SU-DHL-6 (cell line): ENCODE data around the gene TNIK.

Source experiments
- H2AFZ ChIP-seq: fragments of 200-600 bp; sonication (generic); 2 replicates; pipeline ENCODE4 v1.6.1; 2014; ENCODE audit warnings: low read depth, mild to moderate bottlenecking, moderate library complexity, mixed read lengths, antibody characterized with exemption, low read length; ENCODE audit not compliant: severe bottlenecking
- H3F3A ChIP-seq: fragments of 200-600 bp; shearing (Covaris generic); 2 replicates; pipeline ENCODE4 v1.6.0; 2016; ENCODE audit warnings: antibody characterized with exemption, mild to moderate bottlenecking; ENCODE audit not compliant: insufficient read depth
- H3K27ac ChIP-seq: fragments of 200-600 bp; sonication (generic); 2 replicates; pipeline ENCODE4 v1.5.1; 2016; ENCODE audit warnings: low read depth, mild to moderate bottlenecking, low read length, moderate library complexity, mixed read lengths
- H3K27me3 ChIP-seq: fragments of 200-600 bp; sonication (generic), shearing (Covaris generic); 2 replicates; pipeline ENCODE4 v1.6.0; 2014; ENCODE audit warnings: mild to moderate bottlenecking, low read length
- H3K36me3 ChIP-seq: fragments of 200-600 bp; sonication (generic); 2 replicates; pipeline ENCODE4 v1.6.1; 2014; ENCODE audit warnings: mild to moderate bottlenecking, low read length, mixed read lengths
- H3K4me2 ChIP-seq: fragments of 300-600, 200-600 bp; shearing (Covaris generic), sonication (generic); 2 replicates; pipeline ENCODE4 v1.6.0; 2014; ENCODE audit warnings: low read length, low read depth, mild to moderate bottlenecking; ENCODE audit not compliant: poor library complexity, severe bottlenecking
- H3K4me3 ChIP-seq: fragments of 200-600 bp; sonication (generic); 2 replicates; pipeline ENCODE4 v1.5.1; 2014; ENCODE audit warnings: antibody characterized with exemption, low read length, mild to moderate bottlenecking, mixed read lengths; ENCODE audit not compliant: insufficient read depth, poor library complexity, severe bottlenecking
- H3K79me2 ChIP-seq: fragments of 200-600 bp; sonication (generic); 2 replicates; pipeline ENCODE4 v1.6.1; 2014; ENCODE audit warnings: mild to moderate bottlenecking, low read length, moderate library complexity; ENCODE audit not compliant: insufficient read depth
- H3K9ac ChIP-seq: fragments of 200-600 bp; sonication (generic); 2 replicates; pipeline ENCODE4 v1.7.0; 2014; ENCODE audit warnings: mild to moderate bottlenecking, low read length
- H3K9me2 ChIP-seq: fragments of 200-600 bp; sonication (generic); replicated peaks from 2 replicates; pipeline ENCODE4 v1.6.1; 2014; ENCODE audit warnings: low read length; ENCODE audit not compliant: insufficient read depth
- H3K9me3 ChIP-seq: fragments of 200-600 bp; sonication (generic); 2 replicates; pipeline ENCODE4 v1.6.1; 2014; ENCODE audit warnings: low read length, mixed read lengths; ENCODE audit not compliant: insufficient read depth
- H4K20me1 ChIP-seq: fragments of 200-600 bp; sonication (generic); 2 replicates; pipeline ENCODE4 v1.6.1; 2014; ENCODE audit warnings: low read depth, mild to moderate bottlenecking, antibody characterized with exemption, low read length, moderate library complexity, mixed read lengths
- CTCF ChIP-seq: fragments of 200-600 bp; sonication (generic); IDR thresholded peaks from one replicate; pipeline ENCODE4 v1.5.1; 2017; ENCODE audit warnings: antibody characterized with exemption, mild to moderate bottlenecking, low read length, moderate library complexity; ENCODE audit not compliant: insufficient read depth, poor library complexity, severe bottlenecking
- EZH2phosphoT487 ChIP-seq: fragments of 200-600 bp; sonication (generic), shearing (Covaris generic); conservative IDR thresholded peaks from 2 replicates; pipeline ENCODE4 v1.6.1; 2018; ENCODE audit warnings: mild to moderate bottlenecking, antibody characterized with exemption, low read length, moderate library complexity, mixed read lengths

Gene TNIK

GRCh38 chr3:171218069-171218468 is 242.1 kb downstream of the TNIK start:
- no peaks in the 10 kb centered on the region for H3K9me2 ChIP-seq
- no peak overlapping the region for H3K4me3 ChIP-seq
- H3K79me2 ChIP-seq, result no peaks in the 10 kb centered on the region
- H3K9ac ChIP-seq, result no peak overlapping the region
- H4K20me1 ChIP-seq, result no peaks in the 10 kb centered on the region
- TF ChIP-seq CTCF (no peak), EZH2phosphoT487 (no peak)
- no peak overlapping the region for H3K27ac ChIP-seq
- no peak overlapping the region for H2AFZ ChIP-seq
- no peaks in the 10 kb centered on the region for H3K27me3 ChIP-seq
- H3K9me3 ChIP-seq, result no peaks in the 10 kb centered on the region
- H3K36me3 ChIP-seq, result no peaks in the 10 kb centered on the region
- H3F3A ChIP-seq, result no peaks in the 10 kb centered on the region
- no peak overlapping the region for H3K4me2 ChIP-seq

- Histone ChIP-seq H3K9me3 (no peaks in the 10 kb centered on the region), H3K9me2 (no peaks in the 10 kb centered on the region), H4K20me1 (no peaks in the 10 kb centered on the region), H2AFZ (no peak overlapping the region), H3F3A (no peaks in the 10 kb centered on the region), H3K4me3 (no peak overlapping the region), H3K27me3 (no peaks in the 10 kb centered on the region), H3K36me3 (no peaks in the 10 kb centered on the region), H3K4me2 (no peak overlapping the region), H3K27ac (no peak overlapping the region), H3K79me2 (no peaks in the 10 kb centered on the region), H3K9ac (no peak overlapping the region)
- TF ChIP-seq CTCF, result no peak
- TF ChIP-seq EZH2phosphoT487, result no peak
These were observed 246.3 kb downstream of the TNIK start for GRCh38 chr3:171213907-171214306.

- no peaks in the 10 kb centered on the region for H3K36me3 ChIP-seq
- no peak overlapping the region for H3K4me2 ChIP-seq
- no peak overlapping the region for H3K9ac ChIP-seq
- no peaks in the 10 kb centered on the region for H3K27me3 ChIP-seq
- no peaks in the 10 kb centered on the region for H3F3A ChIP-seq
- H3K9me3 ChIP-seq, result no peaks in the 10 kb centered on the region
- H3K79me2 ChIP-seq, result no peaks in the 10 kb centered on the region
- H2AFZ ChIP-seq, result no peak overlapping the region
- H3K4me3 ChIP-seq, result no peak overlapping the region
- TF ChIP-seq CTCF, result no peak
- TF ChIP-seq EZH2phosphoT487, result no peak
- H3K9me2 ChIP-seq, result no peaks in the 10 kb centered on the region
- H4K20me1 ChIP-seq, result no peaks in the 10 kb centered on the region
- H3K27ac ChIP-seq, result no peak overlapping the region
These were observed 247.0 kb downstream of the TNIK start for GRCh38 chr3:171213178-171213577.
